Caco-2 (cell line): ENCODE results near the gene FIGNL1. TPM values are rescaled to one million over a fixed set of nuclear protein-coding genes. Genes with fewer than 3 reads are reported as not detected.

Experiments
- BruUV-seq: library from RNA; stranded (reverse); fragments of 400-500 nt; replicated peaks from 2 replicates; lab custom pipeline; 2021; lab: Mats Ljungman, UMichigan
- CTCF ChIA-PET: fragments of 300-600 bp; sonication (Branson Sonifier 250); formaldehyde crosslinking; loops from one replicate; lab custom pipeline; 2022; ENCODE audit warnings: antibody characterized with exemption; lab: Charles Lee
- POLR2A ChIA-PET: fragments of 300-600 bp; sonication (Branson Sonifier 250); formaldehyde crosslinking; loops from one replicate; lab custom pipeline; 2022; ENCODE audit warnings: antibody characterized with exemption; lab: Charles Lee
- DNase-seq, 2 experiments: peaks; one replicate each; pipeline versions ENCODE4 v3.0.0 to v3.0.0-alpha.2; 2020 to 2022
- H3K27me3 ChIP-seq: replicated peaks from 2 replicates; pipeline ENCODE4 v1.6.0; 2011; ENCODE audit warnings: low read length; ENCODE audit not compliant: control insufficient read depth, insufficient read depth
- H3K36me3 ChIP-seq: 2 replicates; pipeline ENCODE4 v1.5.1; 2011; ENCODE audit warnings: low read length; ENCODE audit not compliant: control insufficient read depth, insufficient read depth
- H3K4me1 ChIP-seq: fragments of 250-450 bp; sonication (Bioruptor Pico); 2 replicates; pipeline ENCODE4 v1.5.1; 2020; ENCODE audit warnings: mild to moderate bottlenecking
- H3K4me3 ChIP-seq: 2 replicates; pipeline ENCODE4 v1.5.1; 2011; ENCODE audit warnings: low read depth, mild to moderate bottlenecking, control low read depth, low read length
- H3K9me3 ChIP-seq: fragments of 250-450 bp; sonication (Bioruptor Pico); 2 replicates; pipeline ENCODE4 v1.5.1; 2020; ENCODE audit warnings: mild to moderate bottlenecking, moderate library complexity
- H3K27ac Mint-ChIP-seq: one replicate; pipeline ENCODE4 v1.8.0; 2022; ENCODE audit warnings: mixed read lengths; ENCODE audit not compliant: unreplicated experiment
- H3K27me3 Mint-ChIP-seq: one replicate; pipeline ENCODE4 v1.8.0; 2022; ENCODE audit warnings: mixed read lengths; ENCODE audit not compliant: insufficient read depth, unreplicated experiment
- H3K36me3 Mint-ChIP-seq: one replicate; pipeline ENCODE4 v1.8.0; 2022; ENCODE audit warnings: mild to moderate bottlenecking, mixed read lengths; ENCODE audit not compliant: insufficient read depth, unreplicated experiment
- H3K4me1 Mint-ChIP-seq: one replicate; pipeline ENCODE4 v1.8.0; 2022; ENCODE audit warnings: low read depth, mixed read lengths; ENCODE audit not compliant: unreplicated experiment
- H3K4me3 Mint-ChIP-seq: one replicate; pipeline ENCODE4 v1.8.0; 2022; ENCODE audit warnings: mild to moderate bottlenecking, moderate library complexity, mixed read lengths; ENCODE audit not compliant: unreplicated experiment
- H3K9me3 Mint-ChIP-seq: one replicate; pipeline ENCODE4 v1.8.0; 2022; ENCODE audit warnings: mixed read lengths; ENCODE audit not compliant: unreplicated experiment
- CTCF ChIP-seq, 2 experiments: fragments of 200-600 bp in 1 of 2; IDR thresholded peaks; 1 replicate in 1 of 2; 2 replicates in 1 of 2; pipeline versions ENCODE4 v1.5.1 to v1.8.0; 2011 to 2022; ENCODE audit warnings: antibody characterized with exemption in 1 of 2, control low read depth in 1 of 2, inconsistent platforms in 1 of 2, low read depth in 1 of 2, low read length in 1 of 2, mild to moderate bottlenecking in 1 of 2, moderate library complexity in 1 of 2; ENCODE audit not compliant: insufficient read depth in 1 of 2, severe bottlenecking in 1 of 2, unreplicated experiment in 1 of 2
- intact Hi-C: fragments of 100-400 bp; cut with micrococcal nuclease; formaldehyde crosslinking; loops from one replicate; pipeline ENCODE4 v1.10.0; 2022; ENCODE audit not compliant: unreplicated experiment
- total RNA-seq: library from RNA; stranded (reverse); gene quantifications from 2 replicates; pipeline ENCODE4 v1.2.3, GENCODE V29; 2022

The FIGNL1 gene
- total RNA-seq, 1 experiment from 2014 or later: 47.2 TPM

- intact Hi-C loops: no loop called here
- CTCF ChIA-PET: interaction anchor here (0.6 kb wide), 1 partner anchor 83 kb away, joined by 4 read pairs; no protein-coding TSS in a partner anchor
- POLR2A ChIA-PET: interaction anchor here (0.9 kb wide), 1 partner anchor 116 kb away, joined by 3 read pairs; the partner anchor contains the start of gene DDC
Measured at GRCh38 chr7:50449501-50449880, 659 bp downstream of the FIGNL1 start.

GRCh38 chr7:50448823-50449222 lies 1.3 kb downstream of the FIGNL1 start:
- peaks cover 21% of the 10 kb centered on the region for H3K4me1 Mint-ChIP-seq
- BruUV-seq: no TSS peak
- peaks cover 36% of the 10 kb centered on the region for H3K36me3 Mint-ChIP-seq
- H3K36me3 ChIP-seq: no peaks in the 10 kb centered on the region
- intact Hi-C loops: no loop called here
- peak overlapping the region; percentile 90 for H3K4me3 Mint-ChIP-seq
- no peaks in the 10 kb centered on the region for H3K27me3 ChIP-seq
- peak overlapping the region; percentile 54 for H3K27ac Mint-ChIP-seq
- H3K9me3 Mint-ChIP-seq: no peaks in the 10 kb centered on the region
- no peaks in the 10 kb centered on the region for H3K27me3 Mint-ChIP-seq
- ChIA-PET CTCF (no interaction called here), POLR2A (no interaction called here)
- no peak for TF ChIP-seq CTCF (IDR thresholded peaks at IDR 0.05; ENCODE audit: insufficient read depth in 1 of 2, low read depth in 1 of 2, low read length in 1 of 2, severe bottlenecking in 1 of 2, unreplicated experiment in 1 of 2)
- DNase-seq: no peak
- peaks cover 27% of the 10 kb centered on the region for H3K4me1 ChIP-seq
- H3K4me3 ChIP-seq: no peak overlapping the region
- H3K9me3 ChIP-seq: no peaks in the 10 kb centered on the region

More at GRCh38 chr7:50449501-50449880, 659 bp downstream of the FIGNL1 start:
- no peak for DNase-seq
- Histone ChIP-seq H3K36me3 (no peaks in the 10 kb centered on the region), H3K4me1 (peaks cover 27% of the 10 kb centered on the region), H3K9me3 (no peaks in the 10 kb centered on the region), H3K4me3 (peak overlapping the region; percentile 94), H3K27me3 (no peaks in the 10 kb centered on the region)
- H3K4me3 Mint-ChIP-seq: peak overlapping the region; percentile 90
- TF ChIP-seq CTCF (IDR thresholded peaks at IDR 0.05; ENCODE audit: insufficient read depth in 1 of 2, low read depth in 1 of 2, low read length in 1 of 2, severe bottlenecking in 1 of 2, unreplicated experiment in 1 of 2): no peak
- no TSS peak for BruUV-seq
- peaks cover 21% of the 10 kb centered on the region for H3K4me1 Mint-ChIP-seq
- peaks cover 29% of the 10 kb centered on the region for H3K36me3 Mint-ChIP-seq
- no peaks in the 10 kb centered on the region for H3K27me3 Mint-ChIP-seq
- H3K27ac Mint-ChIP-seq: peak overlapping the region; percentile 79
- no peaks in the 10 kb centered on the region for H3K9me3 Mint-ChIP-seq

- Histone ChIP-seq H3K36me3 (no peaks in the 10 kb centered on the region), H3K4me1 (peaks cover 27% of the 10 kb centered on the region), H3K4me3 (no peak overlapping the region), H3K9me3 (no peaks in the 10 kb centered on the region), H3K27me3 (no peaks in the 10 kb centered on the region)
- H3K4me1 Mint-ChIP-seq: peaks cover 21% of the 10 kb centered on the region
- no peaks in the 10 kb centered on the region for H3K27me3 Mint-ChIP-seq
- H3K36me3 Mint-ChIP-seq: peaks cover 54% of the 10 kb centered on the region
- peak; percentile 81 to 86 for DNase-seq
- ChIA-PET POLR2A (interaction anchor here (0.6 to 1.1 kb wide), 3 partner anchors 20 to 600 kb away, joined by 3 read pairs; no protein-coding TSS in a partner anchor), CTCF (interaction anchor here (1.0 kb wide), 2 partner anchors 20 to 28 kb away, joined by 3 to 8 read pairs; no protein-coding TSS in a partner anchor)
- H3K4me3 Mint-ChIP-seq: peak overlapping the region; percentile 32
- intact Hi-C loops: loop anchor here (1.0 kb wide), 2 partner anchors 20 to 930 kb away; no protein-coding TSS in a partner anchor
- peak overlapping the region; percentile 68 for H3K27ac Mint-ChIP-seq
- no peaks in the 10 kb centered on the region for H3K9me3 Mint-ChIP-seq
- no peak for TF ChIP-seq CTCF (IDR thresholded peaks at IDR 0.05; ENCODE audit: insufficient read depth in 1 of 2, low read depth in 1 of 2, low read length in 1 of 2, severe bottlenecking in 1 of 2, unreplicated experiment in 1 of 2)
- no TSS peak for BruUV-seq
Measured at GRCh38 chr7:50446542-50446960, 3.6 kb downstream of the FIGNL1 start.
